Uterus (tissue), 4 donors: ENCODE results near the gene PRPF19. TPM values are rescaled to one million over a fixed set of nuclear protein-coding genes. Genes with fewer than 3 reads are reported as not detected.

Source experiments
- DNase-seq, 2 donors: peaks; one replicate each; pipeline ENCODE4 v3.0.0-alpha.2; 2019 to 2020
- H3K27ac ChIP-seq, 2 donors: fragments of 200-600 bp; sonication (generic); 1 replicate in 1 of 2; 2 replicates in 1 of 2; pipeline ENCODE4 v1.5.1; 2016 to 2018
- H3K27me3 ChIP-seq, 2 donors: fragments of 200-600 bp; sonication (generic); one replicate each; pipeline ENCODE4 v1.5.1; 2018 to 2019; ENCODE audit warnings: control low read depth in 1 of 2
- H3K36me3 ChIP-seq, 2 donors: fragments of 200-600 bp; sonication (generic); one replicate each; pipeline ENCODE4 v1.5.1; 2019; ENCODE audit warnings: control low read depth in 1 of 2
- H3K4me1 ChIP-seq, 2 donors: fragments of 200-600 bp; sonication (generic); one replicate each; pipeline ENCODE4 v1.5.1; 2018 to 2019; ENCODE audit warnings: control low read depth in 1 of 2
- H3K4me3 ChIP-seq, 2 donors: fragments of 200-600 bp; sonication (generic); 1 replicate in 1 of 2; 2 replicates in 1 of 2; pipeline ENCODE4 v1.5.1; 2018 to 2019; ENCODE audit warnings: mild to moderate bottlenecking in 1 of 2
- H3K9me3 ChIP-seq, 2 donors: fragments of 200-600 bp; sonication (generic); one replicate each; pipeline ENCODE4 v1.5.1; 2019; ENCODE audit warnings: control low read depth in 1 of 2
- CTCF ChIP-seq, 4 experiments: fragments of 200-600 bp in 2 of 4; fragments of 450-650 bp in 2 of 4; sonication (generic) in 2 of 4; IDR thresholded peaks; one replicate each; pipeline ENCODE4 v1.5.1; 2016 to 2019; ENCODE audit warnings: antibody characterized with exemption in 4 of 4, mild to moderate bottlenecking in 2 of 4, moderate library complexity in 1 of 4
- POLR2A ChIP-seq, 2 donors: fragments of 450-650 bp; IDR thresholded peaks; one replicate each; pipeline ENCODE4 v1.6.1; 2016; ENCODE audit warnings: antibody characterized with exemption in 2 of 2, mild to moderate bottlenecking in 1 of 2, moderate library complexity in 1 of 2
- intact Hi-C: fragments of 100-400 bp; cut with DNase I; formaldehyde crosslinking; loops from one replicate; pipeline ENCODE4 v1.15.1; 2023; ENCODE audit warnings: low total_unique reads
- total RNA-seq, 4 donors: library from RNA; depleted of rRNA in 3 of 4; stranded (reverse); fragments of >200 nt in 3 of 4; gene quantifications; one replicate each; pipeline versions ENCODE4 v1.1.0 to v1.2.4, GENCODE V29; 2014 to 2023
- donor health status: DM: yes; HTN: yes; CAD: no.

The PRPF19 gene
- total RNA-seq, 4 donors from 2014 or later: 19.4 to 70.1 (median 50.2) TPM

DNA sequence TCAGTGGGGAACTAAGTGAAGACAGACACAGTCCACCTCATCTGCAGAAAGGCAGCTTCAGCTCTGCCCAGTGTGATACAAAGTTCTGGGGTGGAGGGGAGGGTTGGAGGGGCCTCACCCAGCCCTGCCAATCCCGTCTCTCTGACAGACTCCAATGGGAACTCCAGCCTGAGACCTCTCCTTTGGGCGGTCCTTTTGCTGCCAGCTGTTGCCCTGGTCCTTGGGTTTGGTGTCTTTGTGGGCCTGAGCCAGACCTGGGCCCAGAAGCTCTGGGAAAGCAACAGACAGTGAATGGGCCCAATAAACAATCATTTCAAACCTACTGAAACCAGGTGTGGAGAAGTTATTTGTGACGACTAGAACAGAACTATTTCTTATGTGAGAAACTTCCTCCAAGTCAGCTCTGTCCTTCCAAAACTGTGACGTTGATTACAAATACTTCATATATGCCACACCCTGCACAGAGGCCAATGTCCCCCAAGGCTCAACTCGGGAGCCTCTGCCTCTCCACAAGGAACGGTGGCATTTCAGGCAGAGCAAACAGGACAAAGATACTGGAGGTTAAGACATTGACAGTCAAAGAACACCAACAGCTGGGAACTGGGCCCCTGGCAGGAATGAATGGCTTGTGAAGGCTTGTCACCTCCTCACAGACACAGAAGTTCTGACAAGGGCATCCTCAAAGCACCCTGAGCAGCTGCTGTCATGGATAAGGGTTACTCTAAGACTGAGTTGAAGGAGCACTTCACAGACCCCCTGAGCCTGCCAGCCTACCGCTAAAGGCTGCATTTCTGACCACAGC, 30.8 kb downstream of the PRPF19 start:
- no peaks in the 10 kb centered on the region for H3K4me1 ChIP-seq
- H3K4me3 ChIP-seq: no peak overlapping the region
- H3K27me3 ChIP-seq: no peaks in the 10 kb centered on the region
- no peaks in the 10 kb centered on the region for H3K9me3 ChIP-seq
- intact Hi-C loops: no loop called here
- no peaks in the 10 kb centered on the region for H3K36me3 ChIP-seq
- no peak for TF ChIP-seq CTCF (IDR thresholded peaks at IDR 0.05)
- TF ChIP-seq POLR2A (IDR thresholded peaks at IDR 0.05): no peak
- H3K27ac ChIP-seq: no peak overlapping the region
- DNase-seq: peak in 1 of 2 donors; percentile 4

DNA sequence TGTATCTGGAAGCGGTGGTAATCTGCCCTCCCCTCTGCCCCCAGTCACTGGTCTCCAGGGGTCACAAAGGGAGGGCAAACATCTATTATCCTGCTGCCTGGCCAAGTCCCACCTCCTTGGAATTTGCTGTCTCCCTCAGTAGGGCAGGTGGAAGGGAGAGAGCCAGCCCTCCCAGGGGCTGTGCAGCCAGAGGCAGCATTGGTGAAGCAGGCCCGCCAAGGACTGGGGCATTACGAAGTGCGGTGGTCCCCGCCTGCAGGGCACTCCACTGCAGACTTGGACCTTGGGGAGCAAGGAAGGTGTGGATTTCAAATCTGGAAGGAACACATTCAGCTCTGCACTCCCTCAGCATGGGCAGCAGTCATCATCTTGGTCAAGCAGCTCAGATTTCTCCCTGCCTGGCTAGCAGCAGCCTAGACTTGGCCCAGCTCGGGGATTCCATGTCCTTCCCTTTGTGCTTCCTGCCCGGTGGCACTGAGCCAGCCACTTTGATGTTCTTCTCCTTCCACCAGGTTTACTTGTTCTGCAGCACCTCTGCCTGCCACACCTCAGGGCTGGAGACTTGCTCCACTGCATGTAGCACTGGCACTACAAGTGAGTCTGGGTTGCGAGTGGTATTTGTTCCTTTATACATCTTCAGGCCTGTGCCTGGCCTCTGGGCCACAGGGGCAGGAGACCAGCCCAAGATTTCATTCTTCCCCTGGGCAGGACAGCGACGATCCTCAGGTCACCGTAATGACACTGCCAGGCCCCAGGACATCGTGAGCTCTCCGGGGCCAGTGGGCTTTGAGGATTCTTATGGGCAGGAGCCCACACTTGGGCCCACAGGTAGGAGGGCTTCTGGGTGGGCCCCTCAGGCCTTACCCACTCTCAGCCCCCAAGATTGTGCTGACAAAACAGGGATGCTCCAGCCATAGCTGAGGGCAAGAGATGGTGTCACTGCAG, 31.7 kb downstream of the PRPF19 start:
- H3K27ac ChIP-seq: no peak overlapping the region
- DNase-seq: peak in 1 of 2 donors; percentile 18
- H3K4me3 ChIP-seq: no peak overlapping the region
- intact Hi-C loops: no loop called here
- H3K9me3 ChIP-seq: no peaks in the 10 kb centered on the region
- no peaks in the 10 kb centered on the region for H3K4me1 ChIP-seq
- TF ChIP-seq CTCF (IDR thresholded peaks at IDR 0.05): no peak
- no peak for TF ChIP-seq POLR2A (IDR thresholded peaks at IDR 0.05)
- H3K36me3 ChIP-seq: no peaks in the 10 kb centered on the region
- H3K27me3 ChIP-seq: no peaks in the 10 kb centered on the region

DNA sequence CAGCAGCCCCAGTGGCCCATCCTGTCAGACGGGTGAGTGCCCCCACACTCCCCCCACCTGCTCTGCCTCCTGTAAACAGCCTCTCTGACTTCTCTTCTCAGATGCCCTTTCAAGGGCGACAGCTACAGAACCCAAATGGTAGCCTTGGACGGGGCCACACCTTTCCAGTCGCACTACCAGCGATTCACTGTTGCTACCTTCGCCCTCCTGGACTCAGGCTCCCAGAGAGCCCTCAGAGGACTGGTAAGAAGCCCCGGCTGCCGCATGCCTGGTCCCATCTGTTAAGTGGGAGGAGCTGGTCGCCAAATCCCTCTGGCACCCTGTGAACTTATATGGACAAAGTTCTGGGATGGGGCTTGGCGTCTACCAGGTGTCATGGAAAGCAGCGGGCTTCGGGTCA, 32.9 kb downstream of the PRPF19 start:
- H3K27ac ChIP-seq: no peak overlapping the region
- TF ChIP-seq CTCF (IDR thresholded peaks at IDR 0.05): no peak
- no peak for TF ChIP-seq POLR2A (IDR thresholded peaks at IDR 0.05)
- intact Hi-C loops: no loop called here
- peak in 1 of 2 donors; percentile 9 for DNase-seq
- no peaks in the 10 kb centered on the region for H3K36me3 ChIP-seq
- H3K9me3 ChIP-seq: no peaks in the 10 kb centered on the region
- H3K4me1 ChIP-seq: no peaks in the 10 kb centered on the region
- no peak overlapping the region for H3K4me3 ChIP-seq
- H3K27me3 ChIP-seq: no peaks in the 10 kb centered on the region

GRCh38 chr11:60872961-60873524, 33.3 kb downstream of the PRPF19 start:
- peak in 1 of 2 donors; percentile 11 for DNase-seq
- TF ChIP-seq POLR2A (IDR thresholded peaks at IDR 0.05) (no peak), CTCF (IDR thresholded peaks at IDR 0.05) (no peak)
- Histone ChIP-seq H3K27ac (no peak overlapping the region), H3K4me3 (no peak overlapping the region), H3K27me3 (no peaks in the 10 kb centered on the region), H3K36me3 (no peaks in the 10 kb centered on the region), H3K4me1 (no peaks in the 10 kb centered on the region), H3K9me3 (no peaks in the 10 kb centered on the region)
- intact Hi-C loops: no loop called here
